Effector CD4-positive, alpha-beta T cell (primary cell): ENCODE results near the gene DTNBP1.

Experiments
- DNase-seq: peaks from one replicate; pipeline ENCODE4 v3.0.0-alpha.2; 2020

Gene DTNBP1

GRCh38 chr6:15623276-15624116 is 39.3 kb downstream of the DTNBP1 start:
- DNase-seq = no peak

GRCh38 chr6:15622045-15622740 is 40.6 kb downstream of the DTNBP1 start:
- no peak for DNase-seq

DNA sequence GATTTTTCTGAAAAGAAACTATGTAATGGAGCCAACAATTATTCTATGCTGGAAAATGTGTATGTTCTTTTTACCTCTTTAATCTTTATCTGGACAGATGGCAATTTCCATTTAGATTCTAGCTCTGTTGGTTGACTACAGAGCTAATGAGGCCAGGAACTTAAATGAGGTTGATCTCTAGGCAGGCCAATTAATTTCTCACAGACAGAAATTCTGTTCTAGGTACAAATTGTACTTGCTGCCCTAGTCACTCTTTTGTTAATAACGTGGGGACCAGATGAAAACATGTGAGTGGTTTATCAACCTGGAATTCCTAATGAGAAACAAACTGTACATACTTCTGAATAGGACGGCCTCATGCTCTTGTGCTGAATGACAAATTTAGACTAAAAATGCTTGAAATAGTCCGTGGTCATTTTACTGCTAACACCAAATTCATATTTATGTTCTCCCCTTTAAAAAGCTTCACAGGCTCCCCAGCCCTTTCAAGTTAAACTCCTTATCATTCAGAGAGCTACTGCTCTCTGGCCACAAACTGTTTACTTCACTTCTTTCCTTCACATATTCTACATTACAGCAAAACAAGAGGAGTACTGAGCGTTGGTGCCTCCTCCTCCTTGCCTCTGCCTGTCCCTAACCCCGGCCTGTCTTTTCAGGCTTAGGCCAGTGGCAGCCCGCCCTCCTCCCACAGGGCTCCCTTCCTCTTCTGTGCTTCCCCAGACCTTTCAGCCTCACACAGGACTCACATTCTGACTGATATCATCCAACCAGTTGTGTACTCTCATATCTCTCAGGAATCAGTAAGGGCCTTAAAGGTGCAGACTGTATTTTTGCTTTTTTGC is 41.4 kb downstream of the DTNBP1 start:
- no peak for DNase-seq

DNA sequence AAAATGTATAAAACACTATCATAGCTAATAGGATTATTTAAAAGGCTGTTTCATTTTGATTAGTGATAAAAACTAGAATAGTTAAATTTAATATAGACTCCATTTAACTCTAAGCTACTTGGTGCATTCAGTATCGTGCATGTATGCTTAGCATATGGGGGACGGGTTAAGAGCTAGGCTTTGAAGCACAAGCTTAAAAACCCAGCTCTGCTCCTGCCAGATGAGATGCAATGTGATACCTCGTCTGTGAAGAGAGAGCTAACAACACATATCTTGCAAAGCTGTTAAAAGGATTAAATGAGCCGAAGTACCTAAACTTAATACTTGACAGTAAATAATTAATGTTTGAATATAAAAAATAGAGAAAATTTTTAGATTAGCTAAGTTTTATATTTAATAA is 42.2 kb downstream of the DTNBP1 start:
- DNase-seq = no peak

- DNase-seq = no peak
Observed at GRCh38 chr6:15619330-15619729, 43.5 kb downstream of the DTNBP1 start.

- DNase-seq = no peak
Observed at GRCh38 chr6:15618685-15619084, 44.1 kb downstream of the DTNBP1 start.

- no peak for DNase-seq
Observed at GRCh38 chr6:15616261-15616660, 46.6 kb downstream of the DTNBP1 start.

DNA sequence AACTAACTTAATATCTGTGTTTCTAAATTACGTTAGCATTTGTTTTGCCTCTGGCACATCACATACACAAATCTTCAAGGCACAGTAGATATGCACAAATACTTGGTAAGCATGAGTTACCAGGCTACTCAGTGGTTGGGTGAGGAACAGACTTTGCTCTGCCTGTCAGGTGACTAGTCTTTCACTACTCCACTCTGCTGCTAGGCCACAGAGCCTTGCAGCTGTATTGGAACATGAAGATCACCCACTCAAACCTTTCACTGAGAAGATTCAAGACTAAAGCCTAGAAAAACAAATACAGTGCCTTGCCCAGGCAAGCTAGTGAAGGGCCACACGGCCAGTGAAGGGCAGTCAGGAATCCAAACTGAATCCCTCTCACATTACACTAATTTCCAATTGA is 47.0 kb downstream of the DTNBP1 start:
- DNase-seq = no peak

DNA sequence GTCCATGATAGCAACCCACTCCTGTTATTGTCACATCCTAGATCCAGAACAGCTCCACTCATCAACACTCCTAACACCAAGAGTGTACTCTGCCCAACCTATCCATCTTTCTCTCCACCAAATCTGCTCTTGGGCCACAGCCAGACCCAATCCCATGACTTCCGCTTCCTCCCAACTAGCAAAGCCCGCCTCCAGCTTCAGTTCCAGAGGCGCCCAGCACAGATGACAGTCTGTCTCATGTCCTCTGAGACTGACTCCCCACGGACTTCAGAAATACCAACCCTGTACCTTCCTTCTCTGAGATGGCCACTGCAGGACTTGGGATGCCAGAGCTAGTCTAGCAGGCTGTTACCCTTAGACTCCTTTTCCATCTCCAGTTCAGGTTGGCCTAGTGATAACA is 48.6 kb downstream of the DTNBP1 start:
- DNase-seq = no peak

- DNase-seq = no peak
Observed at GRCh38 chr6:15608396-15608795, 54.4 kb downstream of the DTNBP1 start.

DNA sequence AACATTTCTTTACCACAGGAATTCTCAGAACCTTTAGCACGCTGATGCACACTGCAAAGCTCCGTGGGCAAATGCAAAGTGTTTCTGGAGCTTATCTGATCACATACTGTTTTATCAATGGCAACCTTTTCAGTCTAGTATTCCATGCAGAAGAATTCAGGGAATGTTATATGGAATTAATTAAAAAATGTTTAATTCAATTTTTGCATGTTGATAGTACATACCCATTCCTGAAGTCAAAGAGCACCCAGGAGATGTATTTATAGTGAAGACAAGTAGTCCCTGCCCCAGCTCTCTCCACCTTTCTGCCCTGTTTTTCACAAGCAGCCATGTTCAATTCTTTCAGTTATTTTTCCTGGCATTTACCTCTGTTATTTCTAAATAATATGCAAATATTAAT is 55.2 kb downstream of the DTNBP1 start:
- no peak for DNase-seq

- no peak for DNase-seq
Observed at GRCh38 chr6:15606347-15606746, 56.5 kb downstream of the DTNBP1 start.

GRCh38 chr6:15604843-15605242 is 58.0 kb downstream of the DTNBP1 start:
- DNase-seq = no peak

DNA sequence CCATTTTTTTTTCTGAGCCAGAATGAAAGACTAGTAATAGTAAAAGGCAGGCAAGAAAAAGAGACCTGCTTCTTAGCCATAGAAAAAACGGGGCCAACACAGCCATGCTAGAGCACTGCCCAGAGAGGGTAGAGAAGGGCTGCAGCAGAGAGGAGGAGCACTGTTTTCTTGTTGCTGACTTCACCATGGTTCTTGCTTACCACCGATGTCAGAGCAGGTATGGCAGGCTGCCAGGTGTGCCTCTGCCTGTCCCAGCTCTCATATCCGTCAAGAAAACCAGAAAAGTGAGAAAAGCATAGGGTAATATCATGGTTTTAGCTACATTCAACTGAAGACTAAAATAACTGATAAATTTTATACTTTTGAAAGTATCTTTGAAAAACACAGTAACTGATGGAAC is 60.7 kb downstream of the DTNBP1 start:
- no peak for DNase-seq

DNA sequence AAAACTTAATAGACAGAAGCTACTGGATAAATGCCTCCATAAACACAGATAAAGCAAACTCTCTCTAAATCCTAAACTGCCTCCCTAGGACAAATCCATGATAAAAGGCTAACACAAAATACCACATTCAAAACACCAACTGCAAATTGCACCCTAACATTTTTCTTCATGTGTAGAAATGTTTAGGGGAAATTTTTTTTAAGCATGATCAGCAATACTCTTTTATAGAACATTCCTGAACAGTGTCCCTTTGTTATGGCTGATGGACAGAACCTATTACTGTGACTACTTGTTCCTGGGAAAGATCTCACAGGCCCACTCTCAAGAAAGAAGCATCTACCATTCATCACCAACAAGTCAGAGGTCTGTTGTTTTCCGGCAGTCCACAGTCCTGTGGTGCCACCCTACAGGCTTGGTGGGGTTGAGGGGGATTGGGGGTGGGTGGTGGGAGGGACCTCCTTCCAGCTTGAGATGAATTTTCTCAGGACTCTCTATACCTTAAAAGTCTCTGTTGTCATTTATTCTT is 64.5 kb downstream of the DTNBP1 start:
- DNase-seq = no peak

- no peak for DNase-seq
Observed at GRCh38 chr6:15596186-15596896, 66.5 kb downstream of the DTNBP1 start.

DNA sequence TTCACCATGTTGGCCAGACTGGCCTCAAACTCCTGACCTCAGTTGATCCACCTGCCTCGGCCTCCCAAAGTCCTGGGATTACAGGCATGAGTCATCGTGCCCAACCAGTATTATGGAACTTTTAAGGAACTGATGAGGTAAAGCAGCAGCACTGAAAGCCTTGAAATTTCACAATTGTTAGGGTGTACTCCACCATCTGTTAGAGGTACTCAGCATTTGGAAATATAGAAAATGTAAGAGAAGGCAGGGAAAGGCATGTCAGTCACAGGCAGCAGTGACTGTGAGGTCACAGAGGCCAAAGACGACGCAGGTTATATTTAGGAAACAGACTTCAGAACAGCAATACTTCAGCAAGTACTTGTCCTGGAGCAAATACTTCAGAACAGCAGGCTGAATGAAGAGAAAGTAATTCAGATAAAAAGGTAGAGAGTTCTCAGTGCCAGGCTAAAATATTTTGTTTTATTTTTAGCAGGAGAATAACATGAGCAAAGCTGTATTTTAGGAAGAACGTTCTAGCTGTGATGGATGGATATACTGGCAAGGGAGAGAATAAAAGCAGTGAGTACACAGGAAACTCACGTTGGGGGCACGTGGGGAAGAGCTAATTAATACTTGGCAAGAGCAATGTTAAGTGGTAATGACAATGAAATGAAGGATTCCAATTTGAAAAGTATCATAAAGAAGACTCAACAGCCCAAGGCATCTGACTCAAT is 67.2 kb downstream of the DTNBP1 start:
- DNase-seq = no peak

- no peak for DNase-seq
Observed at GRCh38 chr6:15594512-15595259, 68.1 kb downstream of the DTNBP1 start.

DNA sequence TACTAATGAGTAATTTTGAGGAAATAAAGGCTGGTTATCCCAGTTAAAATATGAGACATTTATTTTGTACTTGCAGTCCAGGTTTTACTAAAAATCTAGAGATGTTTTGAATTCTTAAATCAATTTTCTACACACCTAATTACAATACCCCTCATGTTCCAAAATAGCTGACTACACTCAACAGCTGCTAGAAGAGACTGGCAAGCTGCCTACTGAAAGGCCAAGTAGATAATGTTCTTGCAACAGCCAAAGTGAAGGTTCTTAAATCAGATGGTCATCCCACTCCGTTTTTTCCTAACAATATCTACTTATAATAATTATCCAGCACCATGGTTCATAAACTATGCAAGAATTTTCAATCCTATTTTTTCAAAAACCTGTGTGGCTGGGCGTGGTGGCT is 69.0 kb downstream of the DTNBP1 start:
- DNase-seq = no peak

DNA sequence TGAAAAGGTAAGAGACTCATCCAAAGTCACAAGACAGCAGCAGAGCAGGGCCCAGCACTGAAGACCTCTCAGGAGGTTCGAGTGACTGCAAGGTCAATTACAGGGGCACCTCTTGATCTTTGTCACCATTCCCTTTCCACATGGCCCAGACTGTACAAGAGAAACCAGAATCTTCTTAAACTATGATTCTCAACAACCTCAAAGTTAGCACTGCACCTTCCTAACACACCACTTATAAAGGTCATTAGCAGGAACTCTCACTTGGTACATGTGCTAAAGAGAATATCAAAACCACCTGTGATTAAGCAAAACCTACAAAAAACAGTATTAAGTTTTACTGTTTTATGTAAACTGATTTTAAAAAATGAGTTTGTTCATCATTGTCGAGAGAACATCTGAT is 70.2 kb downstream of the DTNBP1 start:
- DNase-seq = no peak
